Activated naive CD8-positive, alpha-beta T cell treated with anti-CD3 and anti-CD28 coated beads, Interleukin-2, amount 50 U/mL, for 24 hours (primary cell): ENCODE results near the gene SHTN1.

Experiments
- ATAC-seq: fragments of 150-1000 bp; cut with Tn5 transposase; one replicate; pipeline ENCODE4 v1.10.0; 2021
- DNase-seq: peaks from one replicate; pipeline ENCODE4 v3.0.0; 2021
- H3K27ac Mint-ChIP-seq: one replicate; pipeline ENCODE4 v1.8.0; 2021; ENCODE audit warnings: mild to moderate bottlenecking, mixed read lengths
- H3K27me3 Mint-ChIP-seq: one replicate; pipeline ENCODE4 v1.8.0; 2021; ENCODE audit warnings: mixed read lengths
- H3K36me3 Mint-ChIP-seq: one replicate; pipeline ENCODE4 v1.8.0; 2021; ENCODE audit warnings: low read depth, mixed read lengths
- H3K4me1 Mint-ChIP-seq: one replicate; pipeline ENCODE4 v1.8.0; 2021; ENCODE audit warnings: mixed read lengths
- H3K4me3 Mint-ChIP-seq: one replicate; pipeline ENCODE4 v1.8.0; 2021; ENCODE audit warnings: mild to moderate bottlenecking, moderate library complexity, mixed read lengths
- H3K9me3 Mint-ChIP-seq: one replicate; pipeline ENCODE4 v1.8.0; 2021; ENCODE audit warnings: mixed read lengths

The SHTN1 gene

DNA sequence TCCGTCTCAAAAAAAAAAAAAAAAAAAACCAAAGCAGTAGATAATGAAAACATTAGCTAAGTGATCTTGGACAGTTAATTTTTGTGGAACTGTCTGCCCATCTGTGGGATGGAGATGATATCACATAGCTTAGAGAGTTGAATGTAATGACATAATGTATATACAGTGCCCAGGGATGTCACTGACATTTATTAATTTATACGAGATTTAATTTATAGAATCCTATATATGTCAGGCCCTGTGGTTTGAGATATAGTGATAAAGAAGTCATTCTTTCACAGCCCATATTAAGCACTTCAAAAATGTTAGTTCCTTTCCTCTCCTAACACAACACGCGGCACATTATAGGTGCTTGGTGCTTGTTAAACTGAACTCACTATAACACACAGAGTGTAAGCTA lies 151.7 kb downstream of the SHTN1 start:
- peaks cover under 1% of the 10 kb centered on the region for H3K4me1 Mint-ChIP-seq
- no peak for DNase-seq
- no peaks in the 10 kb centered on the region for H3K36me3 Mint-ChIP-seq
- H3K27ac Mint-ChIP-seq: no peak overlapping the region
- peaks cover 37% of the 10 kb centered on the region for H3K27me3 Mint-ChIP-seq
- no peak overlapping the region for H3K4me3 Mint-ChIP-seq
- H3K9me3 Mint-ChIP-seq: peaks cover 9% of the 10 kb centered on the region
- no peak for ATAC-seq

DNA sequence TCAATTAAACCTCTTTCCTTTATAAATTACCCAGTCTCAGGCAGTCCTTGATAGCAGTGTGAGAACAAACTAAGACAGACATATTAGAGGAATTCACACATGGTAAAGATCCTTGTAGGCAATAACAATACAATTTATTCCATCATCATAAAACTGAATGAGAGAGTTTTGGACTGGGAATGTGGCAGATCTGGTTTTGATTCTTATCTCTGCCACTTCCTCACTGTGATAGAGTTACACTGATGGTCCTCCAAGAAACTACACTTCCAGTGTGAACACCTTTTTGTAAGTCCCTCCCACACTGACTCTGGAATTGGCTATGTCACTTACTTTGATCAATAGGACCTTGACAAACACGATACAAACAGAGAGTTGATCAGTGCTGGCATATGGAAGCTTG lies 152.7 kb downstream of the SHTN1 start:
- H3K4me3 Mint-ChIP-seq: no peak overlapping the region
- no peak for DNase-seq
- peaks cover 4% of the 10 kb centered on the region for H3K4me1 Mint-ChIP-seq
- H3K9me3 Mint-ChIP-seq: peaks cover 2% of the 10 kb centered on the region
- H3K27ac Mint-ChIP-seq: no peak overlapping the region
- no peaks in the 10 kb centered on the region for H3K36me3 Mint-ChIP-seq
- ATAC-seq: no peak
- peaks cover 44% of the 10 kb centered on the region for H3K27me3 Mint-ChIP-seq

DNA sequence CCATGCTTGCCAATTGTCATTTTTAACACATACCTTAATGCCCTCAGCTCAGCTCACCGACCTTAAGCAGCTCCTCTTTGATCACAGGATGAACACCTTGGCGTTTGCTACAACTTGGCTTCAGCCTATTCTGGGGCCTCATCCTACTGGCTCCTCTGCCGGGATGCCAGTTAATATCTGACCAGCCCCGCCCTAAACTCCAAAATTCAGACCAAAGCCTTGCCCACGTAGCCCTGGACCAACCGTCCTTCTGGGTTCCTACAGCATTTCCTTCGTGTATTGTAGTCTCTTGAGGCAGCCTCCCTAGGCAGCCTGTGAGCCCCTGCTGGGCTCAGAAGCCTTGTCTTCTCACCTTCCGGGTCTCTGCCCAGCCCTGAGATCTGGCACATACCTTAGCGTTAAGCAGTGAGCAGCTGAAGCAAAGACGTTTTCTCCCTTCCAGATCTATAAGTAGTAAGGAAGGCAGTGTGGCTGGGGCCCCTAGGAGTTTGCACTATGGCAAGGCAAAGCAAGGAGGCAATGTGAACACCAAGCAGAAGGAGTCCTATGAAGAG lies 154.9 kb downstream of the SHTN1 start:
- Mint-ChIP-seq H3K27ac (no peak overlapping the region), H3K36me3 (no peaks in the 10 kb centered on the region), H3K4me1 (peaks cover 4% of the 10 kb centered on the region), H3K27me3 (peaks cover 60% of the 10 kb centered on the region), H3K9me3 (no peaks in the 10 kb centered on the region), H3K4me3 (no peak overlapping the region)
- DNase-seq (no peak), ATAC-seq (peak; percentile 7)

DNA sequence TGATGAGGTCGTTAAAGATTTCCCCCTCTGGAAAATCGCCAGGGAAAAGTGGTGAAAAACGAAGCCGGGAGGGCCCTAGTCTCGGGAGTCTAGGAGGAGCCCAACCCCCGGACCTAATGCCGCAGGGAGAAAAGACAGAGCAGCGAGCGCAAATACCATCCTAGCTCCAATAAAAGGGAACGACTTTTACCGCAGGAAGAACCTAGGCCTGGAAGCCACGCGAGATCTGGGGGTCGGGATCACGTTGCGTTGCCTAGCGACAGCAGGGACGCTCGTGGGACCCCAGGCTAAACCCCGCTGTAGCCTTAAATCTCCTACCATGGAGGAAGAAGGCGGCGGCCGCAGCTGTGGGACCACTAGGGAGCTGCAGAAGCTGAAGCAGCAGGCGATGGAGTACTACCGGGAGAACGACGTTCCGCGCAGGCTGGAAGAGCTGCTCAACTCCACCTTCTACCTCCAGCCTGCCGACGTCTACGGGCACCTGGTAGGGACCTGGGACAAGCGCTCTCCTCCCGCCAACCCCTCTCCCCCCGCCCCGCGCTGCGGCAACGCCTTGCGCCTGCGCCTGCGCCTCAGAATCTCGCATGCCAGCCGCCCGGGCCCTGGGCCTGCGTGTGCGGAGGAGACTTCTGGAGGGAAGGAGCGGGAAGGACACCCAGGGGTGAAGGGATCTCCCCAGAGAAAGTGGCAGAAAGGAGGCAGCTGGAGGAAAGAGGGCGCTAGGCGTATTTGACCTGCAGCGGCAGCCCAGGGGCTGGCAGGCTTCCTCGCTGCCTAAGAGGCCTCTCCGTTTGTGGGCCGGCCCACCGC lies 155.5 kb downstream of the SHTN1 start, which contains the start of gene ENO4:
TSS of gene ENO4 (plus strand) at position 252 of the 810 bp plus-strand sequence. CDS start at position 320, 68 bp downstream.
- Mint-ChIP-seq H3K9me3 (no peaks in the 10 kb centered on the region), H3K27ac (no peak within 1 kb of the TSS), H3K4me3 (no peak within 1 kb of the TSS), H3K36me3 (no peaks in the 10 kb centered on the region), H3K27me3 (peaks cover 60% of the 10 kb centered on the region), H3K4me1 (peaks cover 4% of the 10 kb centered on the region)
- DNase-seq (peak; percentile 3), ATAC-seq (no peak)

DNA sequence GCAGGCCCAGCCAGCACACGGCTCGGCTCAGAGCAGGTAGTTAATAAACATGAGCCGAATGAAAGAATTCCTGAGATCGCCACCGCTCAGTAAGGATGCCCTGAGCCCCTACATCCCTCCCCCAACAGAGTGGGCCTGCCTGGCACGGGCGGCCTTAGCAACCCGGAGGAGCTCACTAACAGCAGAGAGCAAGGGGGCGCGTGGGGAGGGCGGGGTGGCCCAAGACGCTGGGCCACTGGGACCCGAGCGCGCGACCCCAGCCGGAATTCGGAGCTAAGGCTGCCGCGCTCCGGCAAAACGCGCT lies 156.1 kb downstream of the SHTN1 start:
- peaks cover 60% of the 10 kb centered on the region for H3K27me3 Mint-ChIP-seq
- H3K27ac Mint-ChIP-seq: no peak overlapping the region
- H3K4me3 Mint-ChIP-seq: no peak overlapping the region
- H3K4me1 Mint-ChIP-seq: peaks cover 4% of the 10 kb centered on the region
- no peaks in the 10 kb centered on the region for H3K9me3 Mint-ChIP-seq
- DNase-seq: no peak
- H3K36me3 Mint-ChIP-seq: no peaks in the 10 kb centered on the region
- ATAC-seq: no peak

DNA sequence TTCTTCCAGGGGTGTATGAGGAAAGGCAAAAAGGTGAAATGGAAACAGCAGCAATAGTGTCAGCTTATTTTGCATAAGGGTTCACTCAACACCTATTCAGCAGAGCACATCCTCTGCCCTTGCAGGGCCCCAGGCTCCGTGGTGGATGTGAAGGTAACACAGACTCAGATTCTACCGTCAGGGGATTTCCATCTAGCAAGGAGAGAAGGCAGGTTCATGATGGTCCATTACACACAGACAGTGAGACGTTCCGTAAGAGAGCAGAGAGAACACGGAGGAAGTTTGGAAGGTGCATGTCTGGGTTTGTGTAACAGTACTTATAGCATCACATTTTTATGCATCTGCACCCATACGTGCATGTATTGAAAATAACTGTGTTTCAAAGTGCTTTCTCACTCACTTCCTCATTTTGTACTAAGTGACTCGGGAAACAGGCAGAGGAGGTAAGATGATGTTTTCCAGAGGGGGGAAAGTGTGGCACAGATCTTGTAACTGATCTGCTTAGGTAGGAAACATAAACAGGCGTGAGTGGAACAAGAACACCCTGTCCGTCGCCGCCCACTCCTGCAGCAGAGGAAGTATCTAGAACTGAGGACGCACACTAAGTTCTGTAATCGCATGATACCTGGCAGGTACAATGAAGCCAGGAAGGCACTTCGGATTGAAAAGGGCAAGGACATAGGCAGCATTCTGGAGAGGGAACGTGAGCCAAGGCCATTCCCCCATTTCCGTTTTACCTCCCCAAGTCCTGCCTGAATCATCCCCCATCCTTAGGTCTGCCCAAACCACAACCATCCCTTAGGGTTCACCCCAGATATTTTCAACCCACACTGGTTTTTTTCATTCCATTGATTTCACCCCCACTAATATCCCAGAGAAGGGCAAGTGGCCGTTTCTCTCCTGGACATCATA lies 156.7 kb downstream of the SHTN1 start:
- Mint-ChIP-seq H3K9me3 (no peaks in the 10 kb centered on the region), H3K36me3 (no peaks in the 10 kb centered on the region), H3K4me1 (peaks cover 4% of the 10 kb centered on the region), H3K27ac (no peak overlapping the region), H3K4me3 (no peak overlapping the region), H3K27me3 (peaks cover 60% of the 10 kb centered on the region)
- ATAC-seq: peak; percentile 66
- DNase-seq: no peak

DNA sequence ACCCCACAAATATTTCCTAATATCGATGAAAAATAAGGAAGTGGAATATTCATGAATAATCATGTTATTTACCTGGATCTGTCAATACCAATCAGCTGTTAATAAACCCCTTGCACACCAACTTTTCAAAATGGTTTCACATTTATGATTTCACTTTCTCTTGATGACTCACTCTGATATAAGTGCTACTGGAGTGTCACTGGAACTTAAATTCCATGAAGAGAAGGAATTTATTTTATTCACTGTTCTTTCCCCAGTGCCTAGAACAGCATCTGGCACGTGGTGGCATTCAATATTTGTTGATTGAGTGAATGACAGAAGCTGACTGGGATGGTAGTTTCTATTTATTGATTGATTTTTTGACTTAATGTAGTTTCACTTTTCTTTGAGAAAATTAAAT lies 159.2 kb downstream of the SHTN1 start:
- peaks cover 48% of the 10 kb centered on the region for H3K27me3 Mint-ChIP-seq
- H3K4me1 Mint-ChIP-seq: peaks cover 4% of the 10 kb centered on the region
- no peak for ATAC-seq
- no peak for DNase-seq
- no peaks in the 10 kb centered on the region for H3K9me3 Mint-ChIP-seq
- H3K27ac Mint-ChIP-seq: no peak overlapping the region
- H3K36me3 Mint-ChIP-seq: no peaks in the 10 kb centered on the region
- no peak overlapping the region for H3K4me3 Mint-ChIP-seq

DNA sequence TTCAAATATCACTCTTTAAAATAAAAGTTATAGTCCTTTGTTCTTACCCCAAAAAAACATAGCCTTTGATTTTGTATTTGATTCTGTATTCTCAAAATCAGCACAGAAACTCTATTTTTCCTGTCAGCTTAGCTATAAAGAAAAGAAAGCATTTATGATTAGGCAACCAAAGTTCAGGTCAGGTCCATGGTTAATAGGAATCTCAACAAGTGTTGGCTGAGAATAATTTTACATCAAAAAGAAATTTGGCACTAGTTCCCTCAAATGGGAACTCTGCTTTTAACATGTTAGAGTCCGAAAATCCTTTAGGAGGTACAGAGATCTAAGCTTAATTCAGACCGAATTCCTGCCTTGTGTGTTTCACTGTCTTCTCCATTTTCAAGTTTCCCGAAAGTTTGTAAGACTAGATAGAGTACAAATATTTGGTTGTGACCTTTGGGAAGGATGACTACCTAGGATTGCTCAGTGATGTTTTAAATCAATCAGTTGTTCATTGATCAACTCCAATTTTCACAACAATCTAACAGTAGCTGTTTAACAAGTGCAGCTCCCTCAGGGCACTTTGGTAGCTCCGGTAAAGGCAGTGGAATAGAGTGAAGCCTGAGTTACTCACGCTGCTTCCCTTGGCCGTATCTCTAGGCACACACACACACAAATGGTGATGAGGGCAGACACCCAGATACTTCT lies 164.5 kb downstream of the SHTN1 start:
- Mint-ChIP-seq H3K9me3 (no peaks in the 10 kb centered on the region), H3K27ac (no peak overlapping the region), H3K27me3 (peaks cover 12% of the 10 kb centered on the region), H3K4me3 (no peak overlapping the region), H3K4me1 (no peaks in the 10 kb centered on the region), H3K36me3 (no peaks in the 10 kb centered on the region)
- ATAC-seq (no peak), DNase-seq (no peak)

DNA sequence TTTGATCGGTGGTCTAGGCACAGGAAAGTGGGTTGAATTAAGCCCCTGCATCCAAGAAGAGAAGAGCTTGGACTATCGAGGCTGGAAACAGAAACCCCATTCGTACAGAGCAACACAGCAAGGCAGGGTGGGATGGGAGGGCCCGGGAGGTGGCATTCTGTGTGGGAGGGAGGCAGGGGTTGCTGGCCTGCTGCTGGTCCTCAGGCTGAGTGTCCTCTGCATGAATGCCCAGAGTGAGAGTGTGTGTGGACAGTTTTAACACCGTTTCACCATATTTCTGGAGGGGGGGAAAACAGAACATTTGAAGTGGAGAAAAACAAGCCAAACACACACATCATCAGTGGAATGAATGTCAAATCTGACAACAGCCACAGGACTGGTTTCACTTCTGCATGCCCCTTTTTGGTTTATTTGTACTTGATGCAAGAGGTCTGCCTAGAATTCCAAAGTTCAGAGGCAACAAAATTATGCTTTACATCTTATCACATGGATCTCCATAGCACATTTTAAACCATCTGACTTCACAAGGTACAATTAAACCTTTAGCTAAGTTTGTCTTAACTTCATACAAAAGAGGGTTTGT lies 166.8 kb downstream of the SHTN1 start:
- H3K27ac Mint-ChIP-seq: no peak overlapping the region
- H3K27me3 Mint-ChIP-seq: peaks cover 9% of the 10 kb centered on the region
- H3K9me3 Mint-ChIP-seq: no peaks in the 10 kb centered on the region
- H3K4me1 Mint-ChIP-seq: no peaks in the 10 kb centered on the region
- DNase-seq (no peak), ATAC-seq (no peak)
- H3K36me3 Mint-ChIP-seq: no peaks in the 10 kb centered on the region
- H3K4me3 Mint-ChIP-seq: no peak overlapping the region

DNA sequence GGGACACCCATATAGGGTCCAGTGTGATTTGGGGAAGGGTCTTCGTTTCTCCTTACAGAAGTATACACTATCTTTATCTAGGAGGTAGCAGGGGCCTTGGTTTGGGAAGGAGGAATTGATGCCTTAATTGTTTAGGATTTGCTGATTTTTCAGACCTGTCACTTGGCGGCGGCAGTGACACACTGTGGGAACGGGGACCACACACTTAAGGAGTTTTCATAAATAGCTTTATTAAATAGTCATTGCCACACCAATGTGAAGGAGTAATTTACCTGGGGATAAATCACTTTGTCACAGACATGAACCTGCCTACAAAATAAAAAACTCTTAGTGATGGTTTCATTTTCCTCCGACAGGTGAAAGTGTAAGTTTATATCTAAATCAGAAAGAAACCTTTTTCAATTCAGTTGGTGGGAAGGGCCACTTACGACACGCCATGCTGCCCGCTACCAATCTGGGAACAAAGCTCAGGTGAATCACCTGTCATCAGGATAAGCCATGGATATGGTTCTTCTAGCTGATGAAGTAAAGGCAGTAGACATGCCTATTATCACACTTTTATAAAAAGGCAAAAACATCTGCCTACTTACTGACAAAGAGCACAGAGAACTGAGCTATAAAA lies 168.0 kb downstream of the SHTN1 start:
- Mint-ChIP-seq H3K27me3 (peaks cover 9% of the 10 kb centered on the region), H3K9me3 (no peaks in the 10 kb centered on the region), H3K4me1 (no peaks in the 10 kb centered on the region), H3K27ac (no peak overlapping the region), H3K4me3 (no peak overlapping the region), H3K36me3 (no peaks in the 10 kb centered on the region)
- DNase-seq: no peak
- no peak for ATAC-seq

DNA sequence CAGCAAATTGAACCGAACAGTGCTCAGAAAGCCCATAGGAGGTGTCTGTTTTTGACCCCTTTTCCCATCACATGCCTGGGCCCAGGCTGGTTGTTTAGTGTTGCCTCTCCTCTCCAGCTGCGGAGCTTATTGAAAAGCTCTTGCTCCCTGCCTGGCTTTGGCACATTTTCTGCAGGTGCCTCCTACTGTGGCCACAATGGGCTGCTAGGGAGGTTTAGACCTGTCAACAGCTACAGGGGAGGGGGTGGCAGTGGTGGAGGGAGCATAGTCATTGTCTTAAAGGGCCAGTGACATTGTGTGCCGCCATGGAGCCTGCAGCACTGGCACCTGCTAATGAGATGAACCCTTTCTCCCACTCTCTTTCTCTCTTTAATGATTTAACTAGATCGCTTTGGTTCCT lies 168.9 kb downstream of the SHTN1 start:
- DNase-seq (no peak), ATAC-seq (no peak)
- H3K4me1 Mint-ChIP-seq: no peaks in the 10 kb centered on the region
- H3K4me3 Mint-ChIP-seq: no peak overlapping the region
- no peak overlapping the region for H3K27ac Mint-ChIP-seq
- peaks cover 9% of the 10 kb centered on the region for H3K27me3 Mint-ChIP-seq
- H3K9me3 Mint-ChIP-seq: no peaks in the 10 kb centered on the region
- no peaks in the 10 kb centered on the region for H3K36me3 Mint-ChIP-seq

DNA sequence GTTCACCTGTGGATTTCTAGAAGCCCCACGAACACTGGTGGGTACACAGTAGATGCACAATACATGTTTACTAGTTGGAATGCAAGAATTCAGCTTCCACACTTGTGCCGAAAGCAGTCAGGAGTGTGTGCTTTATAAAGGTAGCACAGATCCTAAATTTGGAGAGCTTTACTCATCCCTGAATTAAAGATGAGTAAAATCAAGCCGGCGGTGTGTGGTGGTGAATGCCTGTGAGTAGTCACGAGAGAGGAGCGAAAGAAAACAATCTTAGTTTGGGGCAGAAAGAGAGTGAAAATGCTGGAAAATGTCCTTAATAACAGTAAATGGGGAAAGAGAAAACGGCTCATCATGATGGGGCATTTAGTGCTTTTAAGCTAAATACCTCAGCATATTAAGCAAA lies 169.3 kb downstream of the SHTN1 start:
- H3K36me3 Mint-ChIP-seq: no peaks in the 10 kb centered on the region
- DNase-seq (no peak), ATAC-seq (no peak)
- no peaks in the 10 kb centered on the region for H3K4me1 Mint-ChIP-seq
- H3K27me3 Mint-ChIP-seq: peaks cover 9% of the 10 kb centered on the region
- H3K27ac Mint-ChIP-seq: no peak overlapping the region
- H3K9me3 Mint-ChIP-seq: no peaks in the 10 kb centered on the region
- H3K4me3 Mint-ChIP-seq: no peak overlapping the region

DNA sequence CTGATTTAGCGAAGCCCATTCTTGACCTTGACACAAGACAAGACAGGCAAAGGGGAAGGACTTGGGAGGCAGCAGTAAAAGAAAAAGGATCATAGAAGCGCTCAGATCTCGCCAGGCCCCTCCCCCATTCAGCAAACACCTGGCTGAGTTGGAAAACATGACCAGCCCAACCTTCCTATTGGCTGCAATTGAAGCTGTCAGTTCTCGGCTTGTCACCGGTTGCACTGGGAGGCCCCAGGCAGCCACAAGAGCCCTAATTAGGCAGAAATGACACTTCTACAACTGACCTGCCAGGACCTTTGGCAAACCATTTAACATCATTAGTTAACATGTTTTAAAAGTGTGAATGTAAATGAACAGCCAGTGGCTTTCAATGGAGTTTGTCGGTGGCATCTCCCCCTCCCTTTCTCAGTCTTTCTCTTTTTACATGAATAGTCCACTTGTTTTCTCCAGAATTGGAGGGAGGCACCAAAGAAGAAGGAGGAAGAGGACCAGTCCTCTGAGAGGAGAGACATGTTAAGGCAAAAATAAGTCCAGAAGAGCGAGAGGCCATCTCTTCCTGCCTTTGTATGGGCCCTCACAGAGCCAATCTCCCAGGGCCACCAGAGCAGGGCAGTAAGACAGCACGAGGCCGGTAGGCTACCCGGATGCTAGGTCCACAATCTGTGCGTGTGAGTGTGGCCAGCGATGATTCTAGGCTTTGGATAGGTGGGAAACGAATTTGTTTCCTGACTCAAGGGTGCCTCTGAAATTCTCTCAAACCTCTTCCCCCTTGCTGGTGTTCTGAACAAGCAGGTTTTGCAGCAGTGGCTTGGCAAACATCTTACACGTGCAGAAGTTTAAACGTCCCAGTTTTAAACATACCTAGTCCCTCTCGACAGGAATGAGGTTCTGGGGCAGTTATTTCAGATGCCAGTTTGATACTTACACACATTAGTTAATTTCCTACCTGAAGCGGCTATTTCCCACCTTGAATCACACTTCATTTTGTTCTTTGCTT lies 170.7 kb downstream of the SHTN1 start:
- Mint-ChIP-seq H3K4me1 (no peaks in the 10 kb centered on the region), H3K4me3 (no peak overlapping the region), H3K27me3 (peaks cover 7% of the 10 kb centered on the region), H3K36me3 (no peaks in the 10 kb centered on the region), H3K27ac (no peak overlapping the region), H3K9me3 (no peaks in the 10 kb centered on the region)
- ATAC-seq: no peak
- no peak for DNase-seq
